GM21360 (cell line): Measurements from ENCODE around the gene KMT5B.

Experiments
- ATAC-seq: cut with Tn5 transposase; IDR thresholded peaks from one replicate; pipeline ENCODE4 v1.9.1; 2021; ENCODE audit warnings: mild to moderate bottlenecking, moderate library complexity; ENCODE audit not compliant: unreplicated experiment

The KMT5B gene

GRCh38 chr11:68121067-68121899 lies 91.8 kb downstream of the KMT5B start, which contains the start of gene CHKA:
Gene CHKA, minus strand, starts transcription at chr11:68121388. Its CDS starts 211 bp downstream, at chr11:68121177.
- ATAC-seq: peak; percentile 76

- ATAC-seq: peak; percentile 19
Observed at GRCh38 chr11:68120273-68121066, 92.6 kb downstream of the KMT5B start.

- ATAC-seq: no peak
Observed at GRCh38 chr11:68118706-68119448, 94.2 kb downstream of the KMT5B start.

- ATAC-seq: no peak
Observed at GRCh38 chr11:68117853-68118470, 95.1 kb downstream of the KMT5B start.

- ATAC-seq: no peak
Observed at GRCh38 chr11:68116974-68117373, 96.1 kb downstream of the KMT5B start.

GRCh38 chr11:68116126-68116525 lies 97.0 kb downstream of the KMT5B start:
- ATAC-seq: no peak

- ATAC-seq: no peak
Observed at GRCh38 chr11:68115285-68115684, 97.8 kb downstream of the KMT5B start.

GRCh38 chr11:68113986-68114385 lies 99.1 kb downstream of the KMT5B start:
- ATAC-seq: no peak

GRCh38 chr11:68107689-68108088 lies 105.4 kb downstream of the KMT5B start:
- ATAC-seq: no peak

GRCh38 chr11:68106165-68106940 lies 106.7 kb downstream of the KMT5B start:
- no peak for ATAC-seq
